ENCODE results near the gene MAGEB3.

The MAGEB3 gene

GRCh38 chrX:30282527-30282926 lies 52.1 kb downstream of the MAGEB3 start:
- no peak for DNase-seq

GRCh38 chrX:30283456-30284200 lies 53.2 kb downstream of the MAGEB3 start:
- no peak for DNase-seq
